ENCODE data around the gene OR5C1.

Gene OR5C1

DNA sequence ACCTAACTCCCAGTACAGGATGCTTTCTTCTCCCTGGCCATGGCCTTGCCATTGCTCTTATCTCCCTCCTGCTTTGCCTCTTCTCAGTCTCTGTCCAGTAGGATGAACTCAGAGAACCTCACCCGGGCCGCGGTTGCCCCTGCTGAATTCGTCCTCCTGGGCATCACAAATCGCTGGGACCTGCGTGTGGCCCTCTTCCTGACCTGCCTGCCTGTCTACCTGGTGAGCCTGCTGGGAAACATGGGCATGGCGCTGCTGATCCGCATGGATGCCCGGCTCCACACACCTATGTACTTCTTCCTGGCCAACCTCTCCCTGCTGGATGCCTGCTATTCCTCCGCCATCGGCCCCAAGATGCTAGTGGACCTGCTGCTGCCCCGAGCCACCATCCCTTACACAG, at the start of gene OR5C1:
Gene OR5C1 (plus strand): TSS at position 103 of the 400 bp plus-strand sequence. CDS start 0 bp downstream, at position 103.
- Histone ChIP-seq H3K9me3 (ENCODE audit: low read length) (no peaks in the 10 kb centered on the region), H3K4me3 (ENCODE audit: low read depth in 1 of 2, low read length in 2 of 2) (no peak within 1 kb of the TSS), H3K27ac (ENCODE audit: low read depth, low read length) (no peak within 1 kb of the TSS), H3K4me1 (ENCODE audit: insufficient read depth, low read length) (no peaks in the 10 kb centered on the region), H3K9ac (ENCODE audit: low read length) (no peak within 1 kb of the TSS), H3K27me3 (ENCODE audit: control insufficient read depth in 1 of 2, insufficient read depth in 2 of 2, low read length in 2 of 2) (no peaks in the 10 kb centered on the region), H3K36me3 (ENCODE audit: insufficient read depth, low read length) (no peaks in the 10 kb centered on the region)

DNA sequence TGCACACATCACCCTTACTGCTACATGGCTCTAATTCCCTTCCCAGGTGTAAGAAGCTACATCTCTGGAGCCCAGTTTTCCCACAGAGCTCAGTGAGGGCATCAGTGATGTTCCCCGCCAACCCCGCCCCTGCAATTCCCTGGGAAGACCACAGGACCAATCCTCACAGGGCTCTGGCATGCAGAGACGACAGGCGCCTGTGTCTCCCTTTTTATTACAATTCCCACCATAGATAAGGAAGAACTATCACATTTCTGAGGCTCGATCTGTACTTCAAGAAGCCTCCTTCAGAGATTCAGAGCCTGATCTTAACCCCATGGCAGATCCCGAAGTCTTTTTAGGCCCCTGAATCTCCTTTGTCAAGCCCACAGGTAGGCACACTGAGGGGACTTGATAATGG, 46.7 kb upstream of the OR5C1 start, which contains the start of gene OR1L6:
Gene OR1L6 (plus strand): TSS at position 301 of the 400 bp plus-strand sequence. CDS start 7,545 bp downstream, outside the sequence.
- Histone ChIP-seq H3K4me3 (ENCODE audit: low read depth in 1 of 2, low read length in 2 of 2) (no peak within 1 kb of the TSS), H3K36me3 (ENCODE audit: insufficient read depth, low read length) (no peaks in the 10 kb centered on the region), H3K9ac (ENCODE audit: low read length) (no peak within 1 kb of the TSS), H3K9me3 (ENCODE audit: low read length) (no peaks in the 10 kb centered on the region), H3K4me1 (ENCODE audit: insufficient read depth, low read length) (no peaks in the 10 kb centered on the region), H3K27me3 (ENCODE audit: control insufficient read depth in 1 of 2, insufficient read depth in 2 of 2, low read length in 2 of 2) (no peaks in the 10 kb centered on the region), H3K27ac (ENCODE audit: low read depth, low read length) (no peak within 1 kb of the TSS)

DNA sequence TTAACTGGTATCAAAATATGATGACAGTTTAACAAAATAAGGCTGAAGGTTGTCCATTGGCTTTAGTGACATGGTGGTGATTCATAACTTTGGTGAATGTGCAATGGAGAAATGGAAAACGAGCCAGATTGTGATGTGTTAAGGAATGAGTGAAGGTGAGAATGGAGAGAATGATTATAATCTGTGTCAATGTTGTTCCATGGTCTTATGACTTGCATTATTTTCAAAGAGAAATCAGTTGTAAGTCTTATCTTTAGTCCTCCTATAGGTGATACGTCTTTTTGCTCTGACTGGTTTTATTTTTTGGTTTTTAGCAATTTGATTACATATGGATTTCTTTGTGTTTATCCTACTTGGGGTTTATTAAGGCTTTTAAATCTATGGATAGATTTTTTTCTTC, 33.9 kb upstream of the OR5C1 start:
- H3K9me3 ChIP-seq (ENCODE audit: low read length): peaks cover 3% of the 10 kb centered on the region
- no peak overlapping the region for H3K9ac ChIP-seq (ENCODE audit: low read length)
- no peaks in the 10 kb centered on the region for H3K27me3 ChIP-seq (ENCODE audit: control insufficient read depth in 1 of 2, insufficient read depth in 2 of 2, low read length in 2 of 2)
- no peak overlapping the region for H3K4me3 ChIP-seq (ENCODE audit: low read depth in 1 of 2, low read length in 2 of 2)
- no peaks in the 10 kb centered on the region for H3K4me1 ChIP-seq (ENCODE audit: insufficient read depth, low read length)
- no peaks in the 10 kb centered on the region for H3K36me3 ChIP-seq (ENCODE audit: insufficient read depth, low read length)
- H3K27ac ChIP-seq (ENCODE audit: low read depth, low read length): no peak overlapping the region

DNA sequence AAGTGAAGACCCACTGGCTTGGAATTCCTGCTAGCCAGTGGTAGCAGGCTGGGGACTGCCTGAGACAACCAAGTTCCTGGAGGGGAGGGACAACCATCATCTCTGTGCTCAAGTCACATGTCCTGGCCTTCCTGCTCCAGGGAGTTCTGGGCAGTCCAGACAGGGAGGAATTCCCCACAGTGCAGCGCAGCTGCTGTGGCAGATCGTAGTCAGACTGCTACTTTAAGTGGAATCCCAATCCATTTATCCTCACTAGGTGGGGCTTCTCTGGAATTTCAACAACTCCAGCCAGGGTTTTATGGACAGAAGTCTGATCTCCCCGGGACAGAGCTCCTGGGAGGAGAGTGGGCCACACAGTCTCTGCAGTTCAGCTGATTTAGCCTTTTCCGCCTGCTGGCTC, 20.9 kb upstream of the OR5C1 start:
- Histone ChIP-seq H3K27ac (ENCODE audit: low read depth, low read length) (no peak overlapping the region), H3K27me3 (ENCODE audit: control insufficient read depth in 1 of 2, insufficient read depth in 2 of 2, low read length in 2 of 2) (no peaks in the 10 kb centered on the region), H3K9ac (ENCODE audit: low read length) (no peak overlapping the region), H3K4me3 (ENCODE audit: low read depth in 1 of 2, low read length in 2 of 2) (no peak overlapping the region), H3K4me1 (ENCODE audit: insufficient read depth, low read length) (no peaks in the 10 kb centered on the region), H3K9me3 (ENCODE audit: low read length) (no peaks in the 10 kb centered on the region), H3K36me3 (ENCODE audit: insufficient read depth, low read length) (no peaks in the 10 kb centered on the region)

DNA sequence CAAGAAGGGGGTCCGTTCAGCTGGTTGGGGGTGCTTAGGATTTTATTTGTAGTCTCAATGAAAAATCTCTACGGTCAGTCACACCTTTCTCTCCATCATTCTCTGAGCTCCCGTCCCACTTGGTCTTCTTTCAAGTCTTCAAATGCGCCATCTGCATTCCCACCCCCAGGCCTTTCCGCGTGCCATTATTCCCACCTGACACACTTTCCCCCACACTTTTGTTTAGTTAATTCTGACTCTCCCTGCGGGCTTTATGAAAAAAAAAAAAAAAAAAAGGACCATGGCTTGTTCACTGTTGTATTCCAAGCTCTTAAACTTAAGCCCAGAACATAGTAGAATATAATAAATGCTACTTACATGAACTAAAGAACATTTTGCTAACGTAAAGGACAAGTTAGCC, 11.7 kb upstream of the OR5C1 start:
- no peaks in the 10 kb centered on the region for H3K4me1 ChIP-seq (ENCODE audit: insufficient read depth, low read length)
- no peak overlapping the region for H3K4me3 ChIP-seq (ENCODE audit: low read depth in 1 of 2, low read length in 2 of 2)
- H3K36me3 ChIP-seq (ENCODE audit: insufficient read depth, low read length): no peaks in the 10 kb centered on the region
- no peak overlapping the region for H3K9ac ChIP-seq (ENCODE audit: low read length)
- no peaks in the 10 kb centered on the region for H3K27me3 ChIP-seq (ENCODE audit: control insufficient read depth in 1 of 2, insufficient read depth in 2 of 2, low read length in 2 of 2)
- no peak overlapping the region for H3K27ac ChIP-seq (ENCODE audit: low read depth, low read length)
- no peaks in the 10 kb centered on the region for H3K9me3 ChIP-seq (ENCODE audit: low read length)

DNA sequence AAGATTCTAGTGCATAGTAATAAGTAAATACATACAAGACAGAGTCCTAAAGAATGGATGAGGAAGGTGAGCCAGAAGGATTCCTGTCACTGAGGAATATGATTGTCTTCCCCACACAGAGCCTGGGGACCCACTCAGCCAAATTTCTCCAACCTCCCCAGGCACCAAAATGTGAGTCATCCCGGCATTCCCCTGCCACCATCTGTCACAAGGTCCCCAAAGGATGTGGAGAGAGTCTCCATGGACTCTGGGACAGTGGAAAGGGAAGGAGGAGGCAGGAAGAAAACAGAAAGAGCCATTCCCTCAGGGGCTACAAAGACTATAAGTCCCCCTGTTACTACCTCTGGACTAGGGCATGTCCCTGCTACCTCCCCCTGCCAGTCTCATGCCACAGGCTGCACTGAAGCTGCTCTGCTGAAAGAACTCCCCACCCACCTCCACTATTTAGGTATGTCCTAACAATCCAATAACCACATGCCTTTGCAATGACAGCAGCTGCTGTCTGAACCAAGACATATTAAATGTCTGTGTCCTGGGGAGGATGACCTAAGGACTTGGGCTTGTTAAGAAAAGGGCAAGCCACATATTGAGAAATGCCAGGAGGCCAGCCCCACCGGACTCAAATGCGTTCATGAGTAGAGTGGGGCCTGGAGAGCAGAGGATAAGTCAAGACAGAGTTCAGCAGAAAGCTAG, 10.7 kb upstream of the OR5C1 start:
- H3K36me3 ChIP-seq (ENCODE audit: insufficient read depth, low read length): no peaks in the 10 kb centered on the region
- H3K9ac ChIP-seq (ENCODE audit: low read length): no peak overlapping the region
- no peaks in the 10 kb centered on the region for H3K27me3 ChIP-seq (ENCODE audit: control insufficient read depth in 1 of 2, insufficient read depth in 2 of 2, low read length in 2 of 2)
- no peaks in the 10 kb centered on the region for H3K4me1 ChIP-seq (ENCODE audit: insufficient read depth, low read length)
- no peak overlapping the region for H3K27ac ChIP-seq (ENCODE audit: low read depth, low read length)
- no peak overlapping the region for H3K4me3 ChIP-seq (ENCODE audit: low read depth in 1 of 2, low read length in 2 of 2)
- H3K9me3 ChIP-seq (ENCODE audit: low read length): no peaks in the 10 kb centered on the region

DNA sequence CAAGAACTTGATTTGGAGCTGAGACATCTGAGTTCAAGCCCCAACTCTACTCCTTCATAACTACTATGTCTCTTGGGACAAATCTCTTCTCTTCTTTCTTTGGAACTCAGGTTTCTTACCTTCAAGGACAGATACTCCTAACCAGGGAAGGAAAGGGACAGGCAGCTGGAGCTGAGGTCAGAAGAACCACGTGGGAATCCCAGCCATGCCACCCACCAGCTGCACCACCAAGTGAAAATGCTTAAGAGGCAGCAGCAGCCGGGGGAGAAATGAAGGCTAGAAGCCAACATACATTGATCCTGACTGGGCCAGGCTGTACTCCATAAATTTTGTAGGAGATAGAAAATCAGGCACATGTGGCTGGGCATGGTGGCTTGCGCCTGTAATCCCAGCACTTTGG, 9.6 kb upstream of the OR5C1 start:
- Histone ChIP-seq H3K4me3 (ENCODE audit: low read depth in 1 of 2, low read length in 2 of 2) (no peak overlapping the region), H3K4me1 (ENCODE audit: insufficient read depth, low read length) (no peaks in the 10 kb centered on the region), H3K9ac (ENCODE audit: low read length) (no peak overlapping the region), H3K36me3 (ENCODE audit: insufficient read depth, low read length) (no peaks in the 10 kb centered on the region), H3K9me3 (ENCODE audit: low read length) (no peaks in the 10 kb centered on the region), H3K27ac (ENCODE audit: low read depth, low read length) (no peak overlapping the region), H3K27me3 (ENCODE audit: control insufficient read depth in 1 of 2, insufficient read depth in 2 of 2, low read length in 2 of 2) (no peaks in the 10 kb centered on the region)

DNA sequence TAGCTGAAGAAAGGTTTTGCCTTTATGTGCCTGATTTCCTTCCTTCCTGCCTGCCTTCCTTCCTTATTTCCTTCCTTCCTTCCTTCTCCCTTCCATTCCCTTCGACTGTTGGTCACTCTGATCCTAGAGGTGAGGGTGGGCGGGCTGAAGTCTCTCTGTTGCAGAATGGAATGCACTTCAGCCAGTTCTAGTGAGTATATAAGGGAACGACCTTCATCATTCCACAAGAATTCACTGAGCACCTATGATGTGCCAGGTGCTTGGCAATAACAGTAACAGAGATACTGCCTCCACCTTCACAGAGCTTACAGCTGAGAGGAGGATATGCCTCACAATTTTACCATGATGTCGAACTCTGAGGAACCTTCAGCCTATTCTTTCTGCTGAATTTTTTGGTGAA, 8.7 kb upstream of the OR5C1 start:
- no peak overlapping the region for H3K4me3 ChIP-seq (ENCODE audit: low read depth in 1 of 2, low read length in 2 of 2)
- no peaks in the 10 kb centered on the region for H3K36me3 ChIP-seq (ENCODE audit: insufficient read depth, low read length)
- H3K27ac ChIP-seq (ENCODE audit: low read depth, low read length): no peak overlapping the region
- H3K27me3 ChIP-seq (ENCODE audit: control insufficient read depth in 1 of 2, insufficient read depth in 2 of 2, low read length in 2 of 2): no peaks in the 10 kb centered on the region
- H3K9me3 ChIP-seq (ENCODE audit: low read length): no peaks in the 10 kb centered on the region
- no peaks in the 10 kb centered on the region for H3K4me1 ChIP-seq (ENCODE audit: insufficient read depth, low read length)
- no peak overlapping the region for H3K9ac ChIP-seq (ENCODE audit: low read length)

DNA sequence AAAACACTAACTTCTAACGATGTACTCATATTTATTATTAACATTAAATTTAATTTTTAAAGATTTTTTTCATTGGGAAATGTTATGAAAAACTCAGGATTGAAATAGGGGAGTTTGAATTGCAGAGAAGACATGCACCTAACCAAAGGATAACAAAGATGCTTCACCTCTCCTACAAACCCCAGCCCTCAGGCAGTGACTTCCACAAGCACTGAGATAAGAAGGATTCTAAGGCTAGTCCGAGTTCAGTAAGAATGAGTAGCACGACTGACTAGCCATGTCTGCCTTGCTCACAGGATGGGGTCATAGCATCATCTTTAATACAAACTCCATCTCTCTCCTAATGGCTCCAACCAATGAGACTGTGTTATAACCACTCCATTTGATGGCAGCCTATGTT, 7.1 kb upstream of the OR5C1 start:
- no peak overlapping the region for H3K9ac ChIP-seq (ENCODE audit: low read length)
- H3K27ac ChIP-seq (ENCODE audit: low read depth, low read length): no peak overlapping the region
- H3K27me3 ChIP-seq (ENCODE audit: control insufficient read depth in 1 of 2, insufficient read depth in 2 of 2, low read length in 2 of 2): no peaks in the 10 kb centered on the region
- no peaks in the 10 kb centered on the region for H3K4me1 ChIP-seq (ENCODE audit: insufficient read depth, low read length)
- no peak overlapping the region for H3K4me3 ChIP-seq (ENCODE audit: low read depth in 1 of 2, low read length in 2 of 2)
- no peaks in the 10 kb centered on the region for H3K36me3 ChIP-seq (ENCODE audit: insufficient read depth, low read length)
- H3K9me3 ChIP-seq (ENCODE audit: low read length): no peaks in the 10 kb centered on the region

DNA sequence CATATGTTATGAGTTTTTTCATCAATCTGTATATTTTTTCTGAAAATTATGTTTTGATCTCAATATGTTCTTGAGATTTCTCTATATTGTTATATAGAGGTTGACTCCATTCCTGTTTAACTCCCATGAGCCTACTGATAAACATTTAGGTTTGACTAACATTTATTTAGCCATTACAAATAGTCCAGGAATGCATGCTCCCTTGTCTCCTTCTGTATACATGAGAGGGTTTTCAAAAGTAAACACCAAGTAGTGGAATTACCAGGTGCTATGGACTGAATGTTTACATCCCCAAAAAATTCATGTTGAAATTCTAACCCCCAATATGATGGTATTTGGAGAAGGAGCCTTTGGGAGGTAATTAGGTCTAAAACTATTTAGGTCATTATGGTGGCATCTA, 3.5 kb upstream of the OR5C1 start:
- no peak overlapping the region for H3K9ac ChIP-seq (ENCODE audit: low read length)
- no peak overlapping the region for H3K27ac ChIP-seq (ENCODE audit: low read depth, low read length)
- no peaks in the 10 kb centered on the region for H3K36me3 ChIP-seq (ENCODE audit: insufficient read depth, low read length)
- H3K9me3 ChIP-seq (ENCODE audit: low read length): no peaks in the 10 kb centered on the region
- H3K27me3 ChIP-seq (ENCODE audit: control insufficient read depth in 1 of 2, insufficient read depth in 2 of 2, low read length in 2 of 2): no peaks in the 10 kb centered on the region
- no peak overlapping the region for H3K4me3 ChIP-seq (ENCODE audit: low read depth in 1 of 2, low read length in 2 of 2)
- H3K4me1 ChIP-seq (ENCODE audit: insufficient read depth, low read length): no peaks in the 10 kb centered on the region

DNA sequence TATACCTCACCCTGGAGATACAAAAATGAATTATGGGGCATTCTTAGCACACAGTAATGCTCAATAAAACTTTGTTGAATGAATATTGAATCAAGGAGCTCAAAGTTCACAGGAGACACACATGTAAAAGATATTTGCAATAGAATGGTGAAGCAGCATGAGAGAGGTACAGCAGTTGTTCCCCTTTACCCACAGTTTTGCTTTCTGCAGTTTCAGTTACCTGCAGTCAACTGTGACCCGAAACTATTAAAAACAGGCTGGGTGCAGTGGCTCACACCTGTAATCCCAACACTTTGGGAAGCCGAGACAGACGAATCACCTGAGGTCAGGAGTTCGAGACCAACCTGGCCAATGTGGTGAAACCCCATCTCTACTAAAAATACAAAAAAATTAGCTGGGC, 2.4 kb upstream of the OR5C1 start:
- Histone ChIP-seq H3K4me3 (ENCODE audit: low read depth in 1 of 2, low read length in 2 of 2) (no peak overlapping the region), H3K27ac (ENCODE audit: low read depth, low read length) (no peak overlapping the region), H3K36me3 (ENCODE audit: insufficient read depth, low read length) (no peaks in the 10 kb centered on the region)

More for the DNA sequence above, 2.4 kb upstream of the OR5C1 start:
- no peaks in the 10 kb centered on the region for H3K27me3 ChIP-seq (ENCODE audit: control insufficient read depth in 1 of 2, insufficient read depth in 2 of 2, low read length in 2 of 2)
- no peaks in the 10 kb centered on the region for H3K4me1 ChIP-seq (ENCODE audit: insufficient read depth, low read length)
- no peak overlapping the region for H3K9ac ChIP-seq (ENCODE audit: low read length)
- no peaks in the 10 kb centered on the region for H3K9me3 ChIP-seq (ENCODE audit: low read length)

Measured in muscle layer of colon (tissue), 2 donors.